ENCODE data around the gene KL.
A peak's percentile ranks its signal among the peaks of the same experiment; 100 is the strongest.

KL gene

DNA sequence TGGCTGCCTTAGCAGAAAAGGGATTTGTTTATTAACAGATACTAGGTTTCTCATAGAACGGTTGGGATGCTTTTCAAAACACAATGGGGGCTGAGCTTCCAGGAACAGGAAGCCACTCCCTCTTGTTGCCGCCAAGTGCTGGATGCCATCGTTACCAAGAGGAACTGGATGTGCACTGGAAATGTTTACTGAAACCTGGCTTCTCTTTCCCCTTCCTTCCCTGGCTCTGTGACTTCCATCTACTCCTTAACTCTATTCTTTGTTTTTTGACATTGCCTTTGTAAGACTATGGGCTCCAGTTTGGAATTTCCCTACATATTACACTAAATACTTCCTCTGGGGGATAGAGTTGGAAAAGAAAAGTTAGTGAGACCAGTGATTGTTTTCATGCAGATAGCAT, 11.7 kb upstream of the KL start:
- DNase-seq (ENCODE audit: low spot score) (no peak), FAIRE-seq (no peak)

- no peak for DNase-seq (ENCODE audit: low spot score)
- no peak for FAIRE-seq
Observed at GRCh38 chr13:33006134-33006533, 10.1 kb upstream of the KL start.

DNA sequence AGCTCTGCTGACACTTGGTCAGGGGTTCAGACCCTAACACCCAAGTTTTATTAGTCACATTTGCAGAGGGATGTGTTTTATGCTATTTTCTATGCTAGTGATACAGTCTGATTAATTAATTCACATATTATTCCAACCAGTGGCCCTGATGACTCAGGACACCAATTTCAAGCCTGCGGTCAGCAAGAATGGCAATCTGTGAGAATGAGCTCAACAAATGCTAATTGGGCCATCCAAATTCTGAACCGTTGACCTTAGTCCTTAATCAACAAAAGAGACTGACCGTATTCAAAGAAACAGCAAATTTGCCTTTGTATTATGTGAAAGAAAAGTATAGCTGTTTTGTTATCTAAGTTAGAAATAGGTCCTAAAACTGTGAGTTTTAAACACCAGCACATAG, 9.6 kb upstream of the KL start:
- DNase-seq (ENCODE audit: low spot score) (no peak), FAIRE-seq (no peak)

DNA sequence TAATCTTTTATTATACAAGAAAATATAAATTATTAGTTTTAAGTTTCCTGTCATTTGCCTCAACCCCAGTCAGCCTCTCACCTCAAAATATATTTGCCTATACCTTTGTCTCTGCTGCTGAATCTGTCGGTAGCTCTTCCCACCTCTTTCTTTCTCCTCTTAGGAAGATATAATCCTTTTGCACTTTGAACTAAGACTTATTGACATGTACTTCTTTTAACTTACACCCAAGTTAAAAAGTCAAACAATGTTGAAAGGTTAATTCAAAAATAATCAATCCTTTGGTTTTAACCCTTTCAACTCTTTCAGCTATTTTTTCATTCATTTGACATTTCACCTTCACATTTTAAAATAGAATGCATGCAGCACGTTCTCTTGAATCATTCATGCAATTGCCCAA, 9.0 kb upstream of the KL start:
- FAIRE-seq (no peak), DNase-seq (ENCODE audit: low spot score) (no peak)

DNA sequence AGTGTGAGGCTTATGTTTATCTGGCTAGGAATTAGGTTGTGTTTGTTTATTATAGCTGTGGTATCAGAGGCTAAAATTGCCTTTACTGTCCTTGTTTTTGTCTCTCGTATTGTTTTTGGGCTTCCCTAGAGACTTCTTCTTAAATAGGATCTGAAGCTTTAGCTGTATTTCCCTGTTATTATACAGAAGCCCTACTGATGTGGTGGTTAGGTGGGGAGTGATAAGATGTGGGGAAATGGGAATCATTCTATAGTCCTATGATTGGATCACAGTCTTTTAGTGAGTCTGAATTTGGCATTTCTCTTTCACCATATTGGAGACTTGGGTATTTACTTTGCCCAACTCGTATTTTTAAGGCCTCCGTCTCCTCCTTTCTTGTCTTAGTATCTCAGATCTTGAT, 8.3 kb upstream of the KL start:
- FAIRE-seq = no peak

DNA sequence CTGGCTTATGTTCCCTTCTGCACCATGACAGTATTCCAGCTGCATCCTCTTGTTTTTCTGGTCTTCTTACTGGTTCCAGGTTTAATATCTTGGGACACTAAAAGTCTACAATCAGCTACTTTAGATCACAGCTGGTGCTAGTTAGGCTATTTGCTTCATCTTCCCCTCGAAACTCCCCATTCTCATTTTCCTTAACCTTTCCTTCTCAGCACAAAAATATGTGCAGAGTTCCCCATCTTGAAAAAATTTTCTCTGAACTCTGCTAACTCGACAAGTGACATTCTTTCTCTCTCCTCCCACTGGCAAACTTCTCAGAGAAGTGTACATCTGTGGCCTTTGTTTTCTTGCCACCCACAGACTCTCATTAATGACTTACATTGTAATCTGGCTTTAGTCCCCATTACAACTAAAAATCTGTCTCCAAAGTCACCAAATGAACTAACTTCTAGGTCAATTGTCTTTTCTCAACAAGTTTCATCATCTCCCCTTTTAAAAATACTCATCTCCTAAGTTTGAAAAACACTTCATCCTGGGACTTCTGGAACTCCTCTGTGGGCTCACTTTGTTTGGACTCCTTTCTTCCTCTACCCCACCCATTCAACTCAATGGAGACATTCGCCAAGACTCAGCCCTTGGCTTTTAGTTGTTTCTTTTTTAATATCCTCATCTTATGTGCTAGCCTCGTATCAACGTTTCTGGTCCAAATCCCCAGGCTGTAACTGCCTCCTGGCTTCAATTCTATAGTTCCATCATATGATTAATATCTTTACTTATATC, 7.1 kb upstream of the KL start:
- FAIRE-seq (no peak), DNase-seq (ENCODE audit: low spot score) (no peak)

More for the DNA sequence above, 8.3 kb upstream of the KL start:
- DNase-seq (ENCODE audit: low spot score) = no peak

DNA sequence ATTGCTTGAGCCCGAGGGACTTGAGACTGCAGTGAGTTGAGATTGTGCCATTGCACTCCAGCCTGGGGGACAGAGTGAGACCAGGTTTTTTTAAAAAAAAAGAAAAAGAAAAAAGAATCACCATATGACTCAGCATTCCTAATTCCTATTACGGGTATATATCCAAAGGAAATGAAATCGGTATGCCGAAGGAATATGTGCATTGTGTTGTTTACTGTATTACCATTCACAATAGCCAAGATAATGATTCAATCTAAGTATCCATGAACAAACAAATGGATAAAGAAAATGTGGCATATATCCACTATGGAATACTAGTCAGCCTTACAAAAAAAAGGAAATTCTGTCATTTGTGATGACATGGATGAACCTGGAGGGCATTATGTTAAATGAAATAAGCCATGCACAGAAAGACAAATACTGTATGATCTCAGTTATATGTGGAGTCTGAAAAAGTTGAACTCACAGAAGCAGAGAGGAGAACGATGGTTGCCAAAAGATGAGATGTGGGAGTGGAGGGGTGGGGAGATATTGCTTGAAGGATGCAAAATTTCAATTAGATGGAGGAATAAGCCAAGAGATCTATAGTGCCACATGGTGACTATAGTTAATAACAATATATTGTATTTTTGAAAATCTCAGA, 4.3 kb upstream of the KL start:
- FAIRE-seq (no peak), DNase-seq (ENCODE audit: low spot score) (no peak)

DNA sequence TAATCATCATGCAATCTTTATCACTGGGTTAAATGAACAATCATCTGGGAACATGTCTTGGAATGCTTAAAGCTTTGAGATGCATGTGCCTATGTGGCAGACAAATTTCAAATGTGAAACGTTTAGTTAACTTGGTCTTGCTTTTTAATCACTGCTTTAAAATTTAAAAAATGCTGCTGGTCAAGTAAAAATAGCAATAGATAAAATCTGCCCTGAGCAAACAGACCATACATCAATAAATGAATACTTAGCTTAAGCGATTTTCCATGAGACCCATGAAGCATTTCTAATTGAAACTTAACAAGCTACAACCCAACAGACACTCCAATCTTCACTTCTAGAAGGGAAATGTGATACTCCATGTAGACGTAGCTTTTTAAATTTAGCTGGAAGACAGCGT, 1.9 kb upstream of the KL start:
- DNase-seq (ENCODE audit: low spot score) (no peak), FAIRE-seq (no peak)

DNA sequence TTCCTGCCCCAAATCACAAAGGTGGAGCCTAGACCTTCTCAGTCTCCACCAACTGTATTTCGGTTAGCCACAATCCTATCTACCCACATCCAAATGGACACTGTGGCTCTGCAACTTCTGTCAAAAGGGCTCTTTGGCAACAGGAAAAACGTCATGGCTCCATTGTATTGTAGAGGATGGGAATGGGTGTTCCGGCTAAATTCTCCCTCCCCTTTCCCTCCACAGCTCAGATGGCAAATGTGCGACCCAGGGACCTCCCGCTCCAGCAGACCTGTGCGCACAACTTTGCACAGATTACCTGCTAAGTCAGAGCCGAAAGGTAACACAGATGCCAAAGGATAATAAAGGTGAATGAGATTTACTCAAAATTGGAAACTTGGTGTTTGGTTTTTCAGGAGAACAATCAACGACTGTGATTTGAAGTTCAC, 968 bp upstream of the KL start:
- FAIRE-seq (no peak), DNase-seq (ENCODE audit: low spot score) (no peak)

- DNase-seq (ENCODE audit: low spot score) = no peak
- FAIRE-seq = no peak
Observed at GRCh38 chr13:33015791-33016323, 366 bp upstream of the KL start.

DNA sequence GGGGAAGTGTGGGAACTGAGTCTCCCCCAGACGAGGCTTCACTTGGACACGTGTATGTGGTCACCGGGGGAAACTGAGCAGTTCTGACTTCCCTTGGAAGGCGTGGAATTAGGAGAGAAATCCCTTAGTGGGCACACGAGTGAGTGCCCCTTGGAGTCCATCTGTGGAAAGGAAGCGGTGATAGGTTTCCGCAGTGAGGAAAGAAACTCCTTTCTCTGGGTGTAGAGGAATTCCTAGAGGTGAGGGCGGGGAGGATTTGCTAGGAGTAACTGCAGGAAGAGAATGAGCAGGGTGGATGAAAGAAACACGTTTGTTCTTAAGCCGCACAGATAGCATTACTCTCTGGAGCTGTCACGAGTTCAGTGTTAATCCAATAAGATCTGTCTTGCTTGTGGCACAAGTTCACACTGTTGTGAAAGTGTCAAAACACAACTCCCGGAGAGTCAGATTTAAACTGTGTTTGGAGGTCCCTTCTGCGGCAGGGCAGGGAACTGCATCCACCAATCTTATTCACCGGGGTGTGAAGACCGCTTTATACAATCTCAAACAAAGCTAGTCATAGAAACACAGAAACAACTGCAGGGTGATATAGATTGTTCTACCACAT, 1.2 kb downstream of the KL start:
- DNase-seq (ENCODE audit: low spot score) (peak; percentile 14), FAIRE-seq (no peak)

- no peak for FAIRE-seq
Observed at GRCh38 chr13:33018886-33019285, 2.7 kb downstream of the KL start.

GRCh38 chr13:33022986-33023385, 6.8 kb downstream of the KL start:
- FAIRE-seq (no peak), DNase-seq (ENCODE audit: low spot score) (no peak)

More at GRCh38 chr13:33018886-33019285, 2.7 kb downstream of the KL start:
- DNase-seq (ENCODE audit: low spot score) = no peak

- DNase-seq (ENCODE audit: low spot score) (no peak), FAIRE-seq (no peak)
Observed at GRCh38 chr13:33025220-33025744, 9.1 kb downstream of the KL start.

DNA sequence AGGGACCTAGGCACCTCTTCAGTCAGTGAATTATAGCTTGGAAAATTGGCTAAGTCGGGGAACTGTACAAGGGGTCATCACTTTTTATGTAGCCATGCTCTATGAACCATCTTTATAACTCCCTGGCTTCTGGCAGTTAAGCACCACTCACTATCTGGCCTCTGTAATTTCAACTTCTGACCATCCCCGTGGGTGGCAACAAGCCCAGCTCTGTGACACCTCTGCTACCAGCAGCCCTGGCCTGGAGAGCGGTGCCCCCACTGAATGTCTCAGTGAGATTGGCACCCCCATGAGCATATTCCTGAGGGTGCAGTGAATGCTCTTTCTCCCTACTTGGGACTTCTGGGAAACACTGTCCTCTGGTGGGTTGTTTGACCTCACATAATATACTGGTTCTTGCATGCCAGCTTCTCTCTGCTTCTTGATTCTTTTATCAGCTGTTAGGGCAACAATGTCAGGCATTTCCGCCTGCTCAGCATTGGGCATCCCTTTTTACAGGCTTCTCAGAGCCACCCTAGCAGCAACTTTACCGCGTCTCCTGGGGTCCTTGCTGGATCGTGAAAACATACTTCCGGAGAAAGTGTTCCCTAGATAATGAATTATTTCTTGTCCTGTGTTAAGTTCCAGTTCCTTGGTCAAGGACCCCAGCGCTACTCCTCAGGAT, 10.4 kb downstream of the KL start:
- DNase-seq (ENCODE audit: low spot score) = no peak
- FAIRE-seq = no peak

DNA sequence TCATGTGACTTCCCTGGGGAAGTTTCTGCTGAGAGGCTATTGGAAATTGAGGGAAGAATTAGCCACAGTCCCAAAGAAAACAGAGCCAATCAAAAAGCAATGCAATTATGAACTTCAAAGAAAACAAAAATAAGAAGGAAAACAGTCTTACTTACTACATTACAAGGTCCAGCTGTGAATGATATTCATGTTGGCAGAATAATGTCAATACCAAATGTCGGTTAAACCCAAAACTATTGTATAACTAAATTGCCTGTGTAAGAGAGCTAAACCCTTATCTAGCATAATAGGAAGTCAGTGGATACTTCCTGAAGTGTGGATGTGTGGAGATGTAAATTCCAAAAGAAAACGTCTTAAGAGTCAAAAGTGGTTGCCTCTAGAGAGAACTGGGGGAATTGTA, 12.4 kb downstream of the KL start:
- no peak for DNase-seq (ENCODE audit: low spot score)
- no peak for FAIRE-seq

DNA sequence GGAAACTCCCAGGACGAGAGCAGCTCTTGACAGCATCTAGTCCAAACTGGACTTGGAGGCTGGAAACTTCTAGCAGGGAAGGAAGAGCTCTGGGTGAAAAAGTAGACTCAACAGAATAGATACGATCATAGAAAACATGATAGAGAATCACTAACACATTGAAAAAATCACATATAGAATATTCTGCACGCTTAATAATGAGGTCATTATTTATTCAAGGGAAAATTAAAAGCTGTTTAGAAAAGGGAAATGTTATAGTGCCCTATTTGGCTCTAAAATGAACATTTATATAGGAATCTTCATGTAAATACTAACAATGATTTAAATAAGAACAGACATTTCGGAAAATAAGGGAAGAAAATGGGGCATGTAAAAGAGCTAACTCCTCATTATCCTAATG, 15.1 kb downstream of the KL start:
- FAIRE-seq (no peak), DNase-seq (ENCODE audit: low spot score) (no peak)

DNA sequence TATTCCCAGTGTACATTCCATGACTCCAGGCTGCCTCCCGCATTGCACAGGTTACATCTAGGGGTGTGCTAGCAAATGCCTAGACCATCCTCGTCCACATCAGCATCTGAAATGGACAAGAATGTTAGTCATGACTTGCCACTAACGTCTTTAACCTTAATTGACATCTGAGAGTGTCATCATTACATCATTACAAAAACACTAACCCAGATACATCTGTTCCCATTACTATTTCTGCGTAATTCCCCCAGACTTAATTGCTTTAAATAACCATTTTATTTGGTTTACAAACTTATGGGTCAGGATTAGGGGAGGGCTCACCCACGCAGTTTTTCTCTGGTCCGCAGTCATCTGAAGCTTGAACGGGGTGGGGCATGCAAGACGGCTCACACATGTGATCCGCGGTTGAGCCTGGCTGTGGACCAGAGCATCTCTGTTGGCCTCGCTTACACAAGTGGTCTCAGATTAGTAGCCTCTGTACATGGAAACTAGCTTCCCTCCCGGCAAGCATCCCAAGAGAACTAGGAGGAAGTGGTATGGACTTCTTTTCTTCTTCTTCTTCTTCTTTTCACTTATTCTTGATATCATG, 15.9 kb downstream of the KL start:
- DNase-seq (ENCODE audit: low spot score) = no peak
- no peak for FAIRE-seq

DNA sequence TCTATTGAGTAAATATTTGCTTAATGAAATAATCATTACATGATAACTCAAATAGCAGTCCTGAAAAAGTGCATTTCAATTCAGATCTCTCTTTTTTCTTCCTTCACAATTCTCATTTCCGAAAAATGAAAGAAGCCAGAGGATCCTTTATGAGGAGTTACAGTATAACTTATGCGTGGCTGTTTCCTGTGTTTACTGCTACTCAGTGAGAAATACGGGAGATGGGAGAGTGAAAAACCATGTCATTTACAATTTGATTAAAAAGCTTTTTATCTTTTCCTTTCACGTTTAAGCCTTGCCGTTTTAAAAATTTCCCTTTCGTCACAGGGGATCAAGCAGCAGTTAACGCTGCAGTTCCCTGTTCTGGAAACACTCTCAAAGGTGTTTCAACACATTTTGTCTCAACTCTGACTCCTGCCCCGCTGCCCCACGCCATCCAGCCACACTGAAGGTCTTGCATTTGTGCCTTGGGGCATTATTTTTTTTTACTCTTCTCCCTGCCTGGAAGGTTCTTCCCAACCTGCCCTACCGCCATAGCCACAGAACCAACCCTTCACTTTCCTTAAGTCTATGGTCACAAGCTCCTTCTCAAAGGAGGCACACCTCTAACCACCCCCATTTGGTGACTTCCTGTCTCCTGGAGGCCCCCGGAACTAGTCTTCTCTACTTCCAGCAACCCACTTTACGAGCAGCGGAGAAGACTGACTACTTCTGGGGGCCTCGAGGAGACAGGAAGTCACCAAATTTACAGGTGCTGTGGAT, 17.0 kb downstream of the KL start:
- FAIRE-seq (no peak), DNase-seq (ENCODE audit: low spot score) (no peak)

GRCh38 chr13:33033986-33034385, 17.8 kb downstream of the KL start:
- FAIRE-seq (no peak), DNase-seq (ENCODE audit: low spot score) (no peak)
